Hepatocyte (in vitro differentiated cells): ENCODE results near the gene LEMD1. TPM values are rescaled to one million over a fixed set of nuclear protein-coding genes. Genes with fewer than 3 reads are reported as not detected.

Experiments
- DNase-seq: peaks from one replicate; pipeline ENCODE4 v3.0.0-alpha.2; 2016; ENCODE audit warnings: low spot score
- H2AFZ ChIP-seq: fragments of 200-600 bp; sonication (generic); 2 replicates; pipeline ENCODE4 v1.6.0; 2016; ENCODE audit warnings: antibody characterized with exemption, mild to moderate bottlenecking
- H3K27ac ChIP-seq: fragments of 200-600 bp; sonication (generic); 2 replicates; pipeline ENCODE4 v1.5.1; 2016; ENCODE audit warnings: mild to moderate bottlenecking
- H3K27me3 ChIP-seq: fragments of 200-600 bp; sonication (generic); 2 replicates; pipeline ENCODE4 v1.6.1; 2016
- H3K36me3 ChIP-seq: fragments of 200-600 bp; sonication (generic); replicated peaks from 2 replicates; pipeline ENCODE4 v1.5.1; 2016; ENCODE audit warnings: low read depth; ENCODE audit not compliant: insufficient read depth
- H3K4me1 ChIP-seq: fragments of 200-600 bp; sonication (generic); 2 replicates; pipeline ENCODE4 v1.5.1; 2016; ENCODE audit warnings: mild to moderate bottlenecking, moderate library complexity; ENCODE audit not compliant: insufficient read depth
- H3K4me2 ChIP-seq: fragments of 200-600 bp; sonication (generic); 2 replicates; pipeline ENCODE4 v1.6.0; 2016
- H3K4me3 ChIP-seq: fragments of 200-600 bp; sonication (generic); 2 replicates; pipeline ENCODE4 v1.5.1; 2016; ENCODE audit warnings: mild to moderate bottlenecking
- H3K79me2 ChIP-seq: fragments of 200-600 bp; sonication (generic); 2 replicates; pipeline ENCODE4 v1.6.0; 2017; ENCODE audit warnings: mild to moderate bottlenecking
- H3K9me2 ChIP-seq: fragments of 200-600 bp; sonication (generic); replicated peaks from 2 replicates; pipeline ENCODE4 v1.6.0; 2017; ENCODE audit warnings: mild to moderate bottlenecking; ENCODE audit not compliant: insufficient read depth
- H3K9me3 ChIP-seq: fragments of 200-600 bp; sonication (generic); 2 replicates; pipeline ENCODE4 v1.5.1; 2016; ENCODE audit warnings: low read depth, mild to moderate bottlenecking
- H4K20me1 ChIP-seq: fragments of 200-600 bp; sonication (generic); 2 replicates; pipeline ENCODE4 v1.6.0; 2016; ENCODE audit warnings: mild to moderate bottlenecking; ENCODE audit not compliant: insufficient read depth, poor library complexity, severe bottlenecking
- EZH2 ChIP-seq: fragments of 200-600 bp; sonication (generic); IDR thresholded peaks from 2 replicates; pipeline ENCODE4 v1.6.1; 2016; ENCODE audit warnings: antibody characterized with exemption, mild to moderate bottlenecking, borderline replicate concordance
- EZH2phosphoT487 ChIP-seq: fragments of 200-600 bp; sonication (generic); IDR thresholded peaks from one replicate; pipeline ENCODE4 v1.6.1; 2018; ENCODE audit warnings: antibody characterized with exemption, mild to moderate bottlenecking, low read depth, moderate library complexity; ENCODE audit not compliant: unreplicated experiment, severe bottlenecking
- WGBS: methylation state at CpG from one replicate; pipeline ENCODE4 v1.1.6; 2016; ENCODE audit warnings: low lambda C conversion rate; ENCODE audit errors: missing lambda C conversion rate; 5-methylcytosine and 5-hydroxymethylcytosine counted together
- polyA plus RNA-seq: library from polyadenylated mRNA; unstranded; fragments of >200 nt; fragmentation: Nextera tagmentation; extraction: Ambion mirVana; gene quantifications from 2 replicates; pipeline ENCODE4 v1.2.1, GENCODE V29; 2016
- total RNA-seq: library from RNA; depleted of rRNA; stranded (reverse); fragments of >200 nt; gene quantifications from 2 replicates; pipeline ENCODE4 v1.2.3, GENCODE V29; 2014
- TF ChIP-seq, protein P1 (sequence below): fragments of 200-600 bp; sonication (generic); IDR thresholded peaks from 2 replicates; pipeline ENCODE4 v1.5.1; 2016; ENCODE audit warnings: antibody characterized with exemption, mild to moderate bottlenecking; ENCODE audit not compliant: poor library complexity

Gene LEMD1
- total and polyA plus RNA-seq, 2 experiments from 2014 or later: 0.35 to 2.4 TPM

DNA sequence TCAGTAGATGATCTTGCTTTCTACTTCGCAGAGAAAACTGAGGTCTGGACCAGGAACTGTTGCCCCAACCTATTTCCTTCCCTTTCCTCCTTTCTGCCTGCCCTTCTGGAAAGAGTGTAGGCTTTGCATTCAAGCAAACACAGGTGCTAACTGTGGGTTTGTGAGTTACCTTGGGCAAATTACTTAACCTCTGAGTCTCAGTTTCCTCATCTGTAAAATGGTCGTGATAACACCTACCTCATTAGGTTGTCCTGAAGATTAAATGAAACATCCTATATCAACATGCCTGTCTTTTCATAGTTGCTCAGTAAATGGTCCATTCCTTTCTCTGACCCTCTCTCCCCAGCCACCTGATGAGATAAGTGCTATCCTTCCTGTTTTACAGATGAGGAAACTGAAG lies 43.5 kb upstream of the LEMD1 start:
- Histone ChIP-seq H3K4me3 (no peak overlapping the region), H3K36me3 (no peaks in the 10 kb centered on the region), H3K27me3 (peaks cover 38% of the 10 kb centered on the region), H3K9me3 (no peaks in the 10 kb centered on the region), H4K20me1 (no peaks in the 10 kb centered on the region), H3K79me2 (no peaks in the 10 kb centered on the region), H3K4me1 (no peaks in the 10 kb centered on the region), H2AFZ (no peak overlapping the region), H3K9me2 (no peaks in the 10 kb centered on the region), H3K4me2 (no peak overlapping the region), H3K27ac (no peak overlapping the region)
- 47% methylated on average over 2 of the region's 2 CpGs for WGBS
- TF ChIP-seq EZH2phosphoT487: no peak
- TF ChIP-seq EZH2: no peak
- TF ChIP-seq, protein P1, sequence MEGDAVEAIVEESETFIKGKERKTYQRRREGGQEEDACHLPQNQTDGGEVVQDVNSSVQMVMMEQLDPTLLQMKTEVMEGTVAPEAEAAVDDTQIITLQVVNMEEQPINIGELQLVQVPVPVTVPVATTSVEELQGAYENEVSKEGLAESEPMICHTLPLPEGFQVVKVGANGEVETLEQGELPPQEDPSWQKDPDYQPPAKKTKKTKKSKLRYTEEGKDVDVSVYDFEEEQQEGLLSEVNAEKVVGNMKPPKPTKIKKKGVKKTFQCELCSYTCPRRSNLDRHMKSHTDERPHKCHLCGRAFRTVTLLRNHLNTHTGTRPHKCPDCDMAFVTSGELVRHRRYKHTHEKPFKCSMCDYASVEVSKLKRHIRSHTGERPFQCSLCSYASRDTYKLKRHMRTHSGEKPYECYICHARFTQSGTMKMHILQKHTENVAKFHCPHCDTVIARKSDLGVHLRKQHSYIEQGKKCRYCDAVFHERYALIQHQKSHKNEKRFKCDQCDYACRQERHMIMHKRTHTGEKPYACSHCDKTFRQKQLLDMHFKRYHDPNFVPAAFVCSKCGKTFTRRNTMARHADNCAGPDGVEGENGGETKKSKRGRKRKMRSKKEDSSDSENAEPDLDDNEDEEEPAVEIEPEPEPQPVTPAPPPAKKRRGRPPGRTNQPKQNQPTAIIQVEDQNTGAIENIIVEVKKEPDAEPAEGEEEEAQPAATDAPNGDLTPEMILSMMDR: no peak
- no peak for DNase-seq

DNA sequence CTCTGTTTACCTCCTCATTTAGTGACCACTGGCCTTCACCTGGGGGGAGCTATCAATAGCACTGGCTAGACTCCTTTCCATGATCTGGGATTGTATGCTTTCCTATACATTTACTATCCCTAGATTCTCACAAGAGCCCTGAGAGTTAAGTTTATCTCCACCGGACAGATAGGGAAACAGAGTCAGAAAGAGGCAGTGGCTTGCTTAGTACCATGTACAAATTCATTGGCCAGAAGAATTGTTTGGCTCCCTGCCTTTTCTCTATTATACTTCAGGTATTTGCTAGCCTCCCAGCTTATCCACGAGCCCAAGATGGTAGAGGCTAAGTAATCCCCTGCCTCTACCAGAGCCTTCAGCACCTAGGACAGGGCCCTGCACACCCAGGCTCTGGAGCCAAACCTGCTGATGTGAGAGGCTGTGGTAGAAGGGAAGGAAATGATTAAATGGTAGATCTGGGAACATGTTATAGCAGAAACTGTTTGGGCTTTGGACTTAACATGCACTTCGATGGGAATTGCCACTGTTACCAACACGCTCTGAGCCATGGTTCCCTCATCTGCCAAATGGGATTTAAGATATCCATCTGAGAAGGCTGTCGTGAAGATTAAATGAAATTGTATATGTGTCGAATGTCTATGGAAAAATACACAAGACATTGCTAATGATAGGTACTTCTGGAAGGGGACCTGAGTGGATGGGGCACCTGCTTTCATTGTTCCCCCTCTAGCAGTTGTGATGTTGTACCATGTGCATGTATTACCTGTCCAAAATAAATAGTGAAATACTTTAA lies 37.1 kb upstream of the LEMD1 start:
- Histone ChIP-seq H3K27ac (no peak overlapping the region), H3K4me2 (no peak overlapping the region), H4K20me1 (no peaks in the 10 kb centered on the region), H3K9me3 (no peaks in the 10 kb centered on the region), H2AFZ (no peak overlapping the region), H3K4me3 (no peak overlapping the region), H3K36me3 (no peaks in the 10 kb centered on the region), H3K27me3 (peaks cover 81% of the 10 kb centered on the region), H3K79me2 (no peaks in the 10 kb centered on the region), H3K4me1 (peaks cover 9% of the 10 kb centered on the region), H3K9me2 (no peaks in the 10 kb centered on the region)
- TF ChIP-seq EZH2phosphoT487 (no peak), EZH2 (no peak)
- TF ChIP-seq, protein P1: no peak
- 49% methylated on average over 6 of the region's 6 CpGs for WGBS
- peak; percentile 83 for DNase-seq

DNA sequence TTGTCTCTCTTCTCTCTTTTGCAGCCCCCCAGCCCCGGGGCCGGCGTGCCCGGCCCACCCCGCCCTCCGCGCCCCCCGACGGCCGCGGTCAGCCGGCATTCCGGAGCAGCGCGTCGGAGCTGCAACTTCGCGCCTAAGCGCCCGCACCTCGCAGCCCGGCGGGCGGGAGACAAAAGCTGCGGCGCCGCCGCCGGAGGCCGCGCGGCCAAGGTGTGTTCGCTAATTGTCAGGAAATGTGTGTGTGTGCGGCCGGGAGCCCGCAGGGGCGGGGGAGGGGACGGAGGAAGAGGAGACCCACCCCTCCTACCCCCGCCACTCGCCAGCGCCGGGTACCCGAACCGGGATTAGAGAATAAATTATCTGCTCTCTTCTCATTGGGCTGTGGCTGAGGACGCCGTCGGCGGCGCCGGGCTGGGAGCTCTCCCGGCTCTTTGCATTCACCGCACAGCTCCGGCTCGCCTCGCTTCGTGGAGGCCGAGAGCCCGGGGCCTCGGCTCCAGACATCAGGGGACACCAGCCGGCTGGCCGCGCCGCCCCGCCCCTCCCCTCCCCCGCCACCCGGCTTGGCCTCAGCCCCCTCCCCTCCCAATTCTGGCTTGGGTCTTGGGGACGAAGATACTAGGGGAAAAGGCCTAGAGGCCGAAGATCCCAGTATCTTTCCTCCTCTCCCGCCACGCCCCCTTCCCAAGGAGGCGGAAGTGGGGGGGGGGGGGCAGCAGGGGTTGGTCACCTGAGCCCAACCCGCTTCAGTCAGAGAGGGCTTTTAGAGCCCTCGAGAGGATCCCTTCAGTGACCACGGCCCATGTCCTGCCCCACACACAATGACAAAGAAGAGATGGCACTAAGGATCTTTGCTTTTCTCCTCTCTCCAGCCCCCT lies 35.3 kb upstream of the LEMD1 start:
- Histone ChIP-seq H3K4me2 (peak overlapping the region; percentile 83), H3K27ac (no peak overlapping the region), H3K27me3 (peaks cover 81% of the 10 kb centered on the region), H4K20me1 (no peaks in the 10 kb centered on the region), H3K4me1 (peaks cover 9% of the 10 kb centered on the region), H3K36me3 (no peaks in the 10 kb centered on the region), H3K9me2 (no peaks in the 10 kb centered on the region), H2AFZ (peak overlapping the region; percentile 45), H3K79me2 (no peaks in the 10 kb centered on the region), H3K4me3 (no peak overlapping the region), H3K9me3 (no peaks in the 10 kb centered on the region)
- DNase-seq: no peak
- 1% methylated on average over 9 of the region's 74 CpGs for WGBS
- TF ChIP-seq, protein P1: no peak
- TF ChIP-seq EZH2: peak; percentile 63
